Colonic mucosa (tissue), 4 donors: ENCODE results near the gene LRP11. TPM values are rescaled to one million over a fixed set of nuclear protein-coding genes. Genes with fewer than 3 reads are reported as not detected.
"Not testable (repeated sequence)": the region's sequence is repeated elsewhere in the genome, so short reads cannot be mapped to it uniquely, and the experiment has no call there.

Experiments
- DNase-seq: peaks from one replicate; pipeline ENCODE4 v3.0.0-alpha.2; 2020
- H3K27ac ChIP-seq: fragments of 200-600 bp; one replicate; pipeline ENCODE4 v1.8.0; 2021
- H3K27me3 ChIP-seq: fragments of 200-600 bp; one replicate; pipeline ENCODE4 v1.8.0; 2021
- H3K36me3 ChIP-seq: fragments of 200-600 bp; one replicate; pipeline ENCODE4 v1.8.0; 2021
- H3K4me1 ChIP-seq: fragments of 200-600 bp; one replicate; pipeline ENCODE4 v1.8.0; 2021; ENCODE audit warnings: mild to moderate bottlenecking
- H3K4me3 ChIP-seq: fragments of 200-600 bp; one replicate; pipeline ENCODE4 v1.8.0; 2021
- H3K9ac ChIP-seq, 2 donors: one replicate each; pipeline ENCODE4 v1.7.0; 2013; ENCODE audit warnings: control low read depth in 2 of 2, low read depth in 2 of 2, low read length in 2 of 2
- H3K9me3 ChIP-seq: fragments of 200-600 bp; one replicate; pipeline ENCODE4 v1.8.0; 2021
- intact Hi-C: fragments of 100-400 bp; cut with DNase I; formaldehyde crosslinking; loops from one replicate; pipeline ENCODE4 v1.14.1; 2022
- total RNA-seq, 2 donors: library from RNA; stranded (reverse); fragmentation: NEBNext Ultra II Directional in 1 of 2; extraction: Animal tissue kit (Norgen Biotek cat#: 25700) in 1 of 2; gene quantifications; one replicate each; pipeline ENCODE4 v1.2.1, GENCODE V29; 2021
- TF ChIP-seq, protein P1 (sequence below): fragments of 200-600 bp; IDR thresholded peaks from one replicate; pipeline ENCODE4 v1.8.0; 2022; ENCODE audit warnings: antibody characterized with exemption, mild to moderate bottlenecking
- donor health status: healthy.
- donor health status: DM: no; HTN: no; CAD: no.
- donor health status: DM: no; HTN: no; CAD: no.

Gene LRP11
- total RNA-seq, 2 donors from 2014 or later: 24.8 to 39.4 TPM

DNA sequence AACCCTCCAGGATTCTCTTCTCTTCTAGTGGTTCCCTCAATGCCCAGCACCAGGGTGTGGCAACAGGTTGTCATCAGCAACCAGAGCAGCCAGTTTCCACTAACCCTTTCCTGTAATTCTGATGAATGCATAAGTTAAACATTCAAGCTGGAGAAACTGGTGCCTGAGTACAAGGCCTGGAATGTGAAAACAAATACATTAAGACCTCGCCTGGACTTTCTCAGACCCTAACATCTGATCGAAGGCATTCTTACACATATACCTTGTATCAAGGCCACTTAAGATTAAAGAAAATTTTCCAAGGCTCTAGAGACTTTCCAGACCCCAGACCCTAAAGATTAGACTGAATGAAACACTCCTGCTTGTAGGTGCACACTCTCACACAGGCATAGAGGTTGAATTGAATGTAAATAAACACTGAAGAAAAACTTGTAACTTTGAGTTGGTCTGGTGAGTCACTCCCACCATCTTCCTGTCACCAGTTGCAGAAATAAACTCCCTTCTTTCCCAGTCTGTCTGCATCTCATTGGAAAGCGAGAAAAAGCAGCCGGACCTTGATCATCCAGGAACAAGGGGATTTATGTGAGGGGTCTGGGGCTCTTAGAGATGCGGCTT is 9.0 kb downstream of the LRP11 start:
- no peaks in the 10 kb centered on the region for H3K36me3 ChIP-seq
- no peaks in the 10 kb centered on the region for H3K9me3 ChIP-seq
- no peaks in the 10 kb centered on the region for H3K27me3 ChIP-seq
- H3K9ac ChIP-seq: no peak overlapping the region
- intact Hi-C loops: no loop called here
- TF ChIP-seq, protein P1, sequence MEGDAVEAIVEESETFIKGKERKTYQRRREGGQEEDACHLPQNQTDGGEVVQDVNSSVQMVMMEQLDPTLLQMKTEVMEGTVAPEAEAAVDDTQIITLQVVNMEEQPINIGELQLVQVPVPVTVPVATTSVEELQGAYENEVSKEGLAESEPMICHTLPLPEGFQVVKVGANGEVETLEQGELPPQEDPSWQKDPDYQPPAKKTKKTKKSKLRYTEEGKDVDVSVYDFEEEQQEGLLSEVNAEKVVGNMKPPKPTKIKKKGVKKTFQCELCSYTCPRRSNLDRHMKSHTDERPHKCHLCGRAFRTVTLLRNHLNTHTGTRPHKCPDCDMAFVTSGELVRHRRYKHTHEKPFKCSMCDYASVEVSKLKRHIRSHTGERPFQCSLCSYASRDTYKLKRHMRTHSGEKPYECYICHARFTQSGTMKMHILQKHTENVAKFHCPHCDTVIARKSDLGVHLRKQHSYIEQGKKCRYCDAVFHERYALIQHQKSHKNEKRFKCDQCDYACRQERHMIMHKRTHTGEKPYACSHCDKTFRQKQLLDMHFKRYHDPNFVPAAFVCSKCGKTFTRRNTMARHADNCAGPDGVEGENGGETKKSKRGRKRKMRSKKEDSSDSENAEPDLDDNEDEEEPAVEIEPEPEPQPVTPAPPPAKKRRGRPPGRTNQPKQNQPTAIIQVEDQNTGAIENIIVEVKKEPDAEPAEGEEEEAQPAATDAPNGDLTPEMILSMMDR: no peak
- peak; percentile 59 for DNase-seq
- no peak overlapping the region for H3K4me3 ChIP-seq
- peaks cover 25% of the 10 kb centered on the region for H3K4me1 ChIP-seq
- H3K27ac ChIP-seq: peak overlapping the region; percentile 18

DNA sequence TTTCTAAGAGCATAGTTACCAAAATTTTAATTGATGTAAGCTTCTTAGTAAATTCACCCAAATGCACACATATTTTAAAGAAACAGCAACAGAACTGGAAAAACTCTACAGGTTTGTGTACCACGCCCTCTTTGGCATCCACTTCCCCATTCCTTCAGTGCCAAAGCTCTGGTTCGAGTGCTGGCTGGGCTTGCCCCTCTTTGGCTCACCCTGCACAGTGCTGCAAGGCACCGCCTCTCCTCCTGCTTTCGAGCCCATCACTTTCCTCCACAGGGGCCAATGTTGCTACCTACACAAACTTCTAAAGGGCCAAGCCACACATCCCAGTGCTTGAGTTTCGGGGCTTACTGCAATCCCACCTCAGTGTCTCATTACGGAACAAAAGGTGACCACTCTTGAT is 9.6 kb downstream of the LRP11 start:
- intact Hi-C loops: no loop called here
- Histone ChIP-seq H3K4me3 (no peak overlapping the region), H3K27me3 (no peaks in the 10 kb centered on the region), H3K9me3 (no peaks in the 10 kb centered on the region), H3K36me3 (no peaks in the 10 kb centered on the region), H3K27ac (peak overlapping the region; percentile 18), H3K9ac (no peak overlapping the region), H3K4me1 (peaks cover 25% of the 10 kb centered on the region)
- DNase-seq: no peak
- TF ChIP-seq, protein P1: no peak

DNA sequence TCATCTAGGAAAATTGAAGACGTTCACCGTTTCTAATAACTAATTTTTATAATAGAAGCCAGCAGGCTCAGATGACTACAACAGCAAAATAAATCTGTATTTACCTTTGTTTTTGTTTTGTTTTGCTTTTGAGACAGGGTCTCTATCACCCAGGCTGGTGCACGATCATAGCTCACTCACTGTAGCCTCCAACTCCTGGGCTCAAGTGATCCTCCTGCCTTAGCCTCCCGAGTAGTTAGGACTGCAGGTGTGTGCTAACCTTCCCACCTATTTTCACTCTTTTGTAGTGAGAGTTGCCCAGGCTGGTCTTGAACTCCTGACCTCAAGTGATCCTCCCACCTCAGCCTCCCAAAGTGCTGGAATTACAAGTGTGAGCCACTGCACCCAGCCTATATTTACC is 10.1 kb downstream of the LRP11 start:
- H3K36me3 ChIP-seq, H3K9ac ChIP-seq, DNase-seq, intact Hi-C loops, H3K27me3 ChIP-seq, H3K9me3 ChIP-seq, H3K4me3 ChIP-seq, H3K27ac ChIP-seq: not testable (repeated sequence)
- H3K4me1 ChIP-seq: peaks cover 25% of the 10 kb centered on the region

DNA sequence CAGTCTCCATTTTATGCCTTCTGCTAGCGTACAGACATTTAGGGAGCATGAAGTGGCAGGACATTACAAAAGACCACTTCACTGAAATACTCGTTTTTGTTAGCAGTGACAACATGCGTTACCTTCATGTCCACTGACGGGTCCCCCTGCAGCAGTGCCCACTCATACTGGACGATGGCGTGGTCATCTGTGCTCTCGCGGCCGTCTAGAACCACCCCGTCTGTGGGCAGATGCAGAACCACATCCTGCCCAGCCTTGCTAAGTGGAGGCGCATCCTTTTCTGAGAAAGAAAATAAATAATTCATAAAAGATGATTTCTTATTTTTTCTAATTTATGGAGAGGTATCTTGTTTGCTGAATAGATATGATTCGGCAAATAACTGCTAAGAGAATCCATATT is 11.3 kb downstream of the LRP11 start:
- no peak overlapping the region for H3K4me3 ChIP-seq
- TF ChIP-seq, protein P1: no peak
- intact Hi-C loops: no loop called here
- no peak for DNase-seq
- no peak overlapping the region for H3K9ac ChIP-seq
- no peaks in the 10 kb centered on the region for H3K36me3 ChIP-seq
- H3K27ac ChIP-seq: no peak overlapping the region
- no peaks in the 10 kb centered on the region for H3K9me3 ChIP-seq
- no peaks in the 10 kb centered on the region for H3K27me3 ChIP-seq
- peaks cover 25% of the 10 kb centered on the region for H3K4me1 ChIP-seq

DNA sequence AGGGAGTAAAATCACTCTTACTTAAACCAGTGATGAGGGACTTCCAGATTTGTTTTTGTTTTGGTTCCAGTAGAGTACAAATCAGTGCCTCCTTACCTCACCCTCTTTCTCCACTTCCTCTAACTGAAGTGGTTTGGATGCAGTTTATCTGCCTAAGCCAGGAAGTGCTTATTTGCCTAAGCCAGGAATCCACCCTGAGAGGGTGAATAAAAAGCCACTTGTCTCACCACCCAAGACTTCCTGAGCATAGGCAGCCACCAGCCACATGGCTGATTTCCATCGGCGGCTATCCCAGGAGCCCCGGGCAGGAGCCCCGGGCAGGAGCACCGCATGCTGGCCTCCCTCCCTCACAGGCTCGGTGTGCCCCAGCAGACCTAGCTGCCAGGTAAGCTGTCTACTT is 12.0 kb downstream of the LRP11 start:
- Histone ChIP-seq H3K4me1 (peaks cover 25% of the 10 kb centered on the region), H3K27me3 (no peaks in the 10 kb centered on the region), H3K4me3 (no peak overlapping the region), H3K9ac (no peak overlapping the region), H3K27ac (peak overlapping the region; percentile 27), H3K9me3 (no peaks in the 10 kb centered on the region), H3K36me3 (no peaks in the 10 kb centered on the region)
- intact Hi-C loops: no loop called here
- DNase-seq: no peak
- TF ChIP-seq, protein P1: no peak

DNA sequence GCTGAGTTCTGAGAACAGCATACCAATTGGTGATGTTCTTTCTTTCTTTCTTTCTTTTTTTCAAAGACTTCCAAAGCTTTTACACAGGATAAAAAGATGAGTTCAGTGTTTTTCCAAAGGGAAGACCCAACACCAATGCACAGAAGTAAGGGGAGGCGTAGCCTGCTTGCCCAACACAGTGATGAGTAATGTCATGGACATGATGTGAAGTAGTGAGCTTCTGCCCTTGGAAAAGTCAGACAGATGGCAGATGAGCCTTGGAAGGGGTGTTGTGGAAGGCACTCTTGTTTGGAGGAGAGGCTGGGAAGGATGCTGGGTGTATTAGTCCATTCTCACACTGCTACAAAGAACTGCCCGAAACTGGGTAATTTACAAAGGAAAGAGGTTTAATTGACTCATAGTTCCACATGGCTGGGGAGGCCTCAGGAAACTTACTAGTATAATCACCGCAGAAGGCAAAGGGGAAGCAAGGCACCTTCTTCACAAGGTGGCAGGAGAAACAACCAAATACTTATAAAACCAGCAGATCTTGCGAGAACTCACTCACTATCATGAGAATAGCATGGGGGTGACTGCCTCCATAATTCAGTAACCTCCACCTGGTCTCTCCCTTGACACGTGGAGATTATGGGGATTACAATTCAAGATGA is 12.6 kb downstream of the LRP11 start:
- peaks cover 25% of the 10 kb centered on the region for H3K4me1 ChIP-seq
- intact Hi-C loops: no loop called here
- no peak for DNase-seq
- no peak overlapping the region for H3K27ac ChIP-seq
- TF ChIP-seq, protein P1: no peak
- no peak overlapping the region for H3K9ac ChIP-seq
- H3K4me3 ChIP-seq: no peak overlapping the region
- no peaks in the 10 kb centered on the region for H3K9me3 ChIP-seq
- no peaks in the 10 kb centered on the region for H3K36me3 ChIP-seq
- H3K27me3 ChIP-seq: no peaks in the 10 kb centered on the region

DNA sequence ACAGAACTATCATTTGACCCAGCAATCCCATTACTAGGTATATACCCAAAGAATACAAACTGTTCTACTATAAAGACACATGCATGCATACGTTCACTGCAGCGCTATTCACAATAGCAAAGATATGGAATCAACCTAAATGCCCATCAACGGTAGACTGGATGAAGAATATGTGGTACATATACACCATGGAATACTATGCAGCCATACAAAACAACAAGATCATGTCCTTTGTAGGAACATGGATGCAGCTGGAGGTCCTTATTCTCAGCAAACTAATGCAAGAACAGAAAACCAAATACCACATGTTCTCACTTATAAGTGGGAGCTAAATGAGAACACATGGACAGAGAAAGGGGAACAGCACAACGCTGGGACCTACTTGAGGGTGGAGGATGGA is 15.8 kb downstream of the LRP11 start:
- H3K9me3 ChIP-seq, H3K27ac ChIP-seq, H3K27me3 ChIP-seq, H3K4me1 ChIP-seq, H3K4me3 ChIP-seq, DNase-seq, H3K36me3 ChIP-seq, intact Hi-C loops, H3K9ac ChIP-seq: not testable (repeated sequence)
